Neural cell (in vitro differentiated cells): ENCODE measurements around the gene ATP5F1D. TPM values are rescaled to one million over a fixed set of nuclear protein-coding genes. Genes with fewer than 3 reads are reported as not detected.

Source experiments
- H2AFZ ChIP-seq: fragments of 200-600, 300-800 bp; sonication (generic), shearing (Covaris generic); 2 replicates; pipeline ENCODE4 v1.6.0; 2014; ENCODE audit warnings: low read depth, mild to moderate bottlenecking, antibody characterized with exemption, low read length, moderate library complexity
- H3F3A ChIP-seq: fragments of 200-600 bp; shearing (Covaris generic); 2 replicates; pipeline ENCODE4 v1.6.1; 2016; ENCODE audit warnings: mild to moderate bottlenecking, moderate library complexity, mixed read lengths, antibody characterized with exemption, low read length; ENCODE audit not compliant: insufficient read depth, poor library complexity, severe bottlenecking
- H3K27ac ChIP-seq: fragments of 200-600, 300-800 bp; sonication (generic), shearing (Covaris generic); 2 replicates; pipeline ENCODE4 v1.5.1; 2014; ENCODE audit warnings: mild to moderate bottlenecking, low read length, moderate library complexity
- H3K27me3 ChIP-seq: fragments of 300-800, 200-600 bp; sonication (generic), shearing (Covaris generic); 2 replicates; pipeline ENCODE4 v1.6.0; 2014; ENCODE audit warnings: mild to moderate bottlenecking, low read depth, low read length, moderate library complexity; ENCODE audit not compliant: insufficient read depth
- H3K36me3 ChIP-seq: fragments of 300-800, 200-600 bp; sonication (generic), shearing (Covaris generic); 2 replicates; pipeline ENCODE4 v1.5.1; 2014; ENCODE audit warnings: mild to moderate bottlenecking, antibody characterized with exemption, low read length, moderate library complexity; ENCODE audit not compliant: insufficient read depth
- H3K4me2 ChIP-seq: fragments of 300-800, 200-600 bp; sonication (generic), shearing (Covaris generic); 2 replicates; pipeline ENCODE4 v1.6.0; 2014; ENCODE audit warnings: mild to moderate bottlenecking, low read length
- H3K4me3 ChIP-seq: fragments of 300-800, 200-600 bp; sonication (generic), shearing (Covaris generic); 2 replicates; pipeline ENCODE4 v1.5.1; 2014; ENCODE audit warnings: mild to moderate bottlenecking, low read length, moderate library complexity
- H3K79me2 ChIP-seq: fragments of 200-600 bp; shearing (Covaris generic); replicated peaks from 2 replicates; pipeline ENCODE4 v1.6.0; 2014; ENCODE audit warnings: mild to moderate bottlenecking, low read length, moderate library complexity; ENCODE audit not compliant: insufficient read depth
- H3K9ac ChIP-seq: fragments of 300-800, 200-600 bp; sonication (generic), shearing (Covaris generic); 2 replicates; pipeline ENCODE4 v1.6.1; 2016; ENCODE audit warnings: mild to moderate bottlenecking, low read length, mixed read lengths
- H3K9me2 ChIP-seq: fragments of 200-600 bp; shearing (Covaris generic); 2 replicates; pipeline ENCODE4 v1.6.1; 2016; ENCODE audit warnings: mild to moderate bottlenecking, low read length, mixed read lengths; ENCODE audit not compliant: insufficient read depth
- H3K9me3 ChIP-seq: fragments of 200-600, 300-800 bp; sonication (generic), shearing (Covaris generic); 2 replicates; pipeline ENCODE4 v1.6.1; 2016; ENCODE audit warnings: mild to moderate bottlenecking, mixed run types, low read length, moderate library complexity, mixed read lengths
- H4K20me1 ChIP-seq: fragments of 200-600 bp; shearing (Covaris generic); 2 replicates; pipeline ENCODE4 v1.6.1; 2016; ENCODE audit warnings: mild to moderate bottlenecking, mixed run types; ENCODE audit not compliant: insufficient read depth
- EP300 ChIP-seq: fragments of 450-650 bp; conservative IDR thresholded peaks from 2 replicates; pipeline ENCODE4 v1.6.1; 2014; ENCODE audit warnings: antibody characterized with exemption, mild to moderate bottlenecking, moderate library complexity; ENCODE audit not compliant: poor library complexity, severe bottlenecking
- EZH2 ChIP-seq: fragments of 200-600, 300-800 bp; shearing (Covaris generic), sonication (generic); IDR thresholded peaks from 2 replicates; pipeline ENCODE4 v1.6.1; 2014; ENCODE audit warnings: antibody characterized with exemption, low read length, borderline replicate concordance, mild to moderate bottlenecking; ENCODE audit not compliant: insufficient read depth, poor library complexity, severe bottlenecking
- MXI1 ChIP-seq: fragments of 450-650 bp; conservative IDR thresholded peaks from 2 replicates; pipeline ENCODE4 v1.6.1; 2014; ENCODE audit warnings: antibody characterized with exemption, mild to moderate bottlenecking; ENCODE audit not compliant: poor library complexity, severe bottlenecking
- POLR2AphosphoS5 ChIP-seq: IDR thresholded peaks from 2 replicates; pipeline ENCODE4 v1.6.1; 2012
- RAD21 ChIP-seq: fragments of 450-650 bp; conservative IDR thresholded peaks from 2 replicates; pipeline ENCODE4 v1.6.1; 2014; ENCODE audit warnings: antibody characterized with exemption, mild to moderate bottlenecking, moderate library complexity
- SMC3 ChIP-seq: fragments of 450-650 bp; conservative IDR thresholded peaks from 2 replicates; pipeline ENCODE4 v1.6.1; 2014; ENCODE audit warnings: antibody characterized with exemption, mild to moderate bottlenecking, moderate library complexity; ENCODE audit not compliant: poor library complexity
- TAF1 ChIP-seq: IDR thresholded peaks from 2 replicates; pipeline ENCODE4 v1.6.1; 2012; ENCODE audit warnings: low read depth
- polyA plus RNA-seq: library from polyadenylated mRNA; depleted of rRNA; stranded (reverse); fragments of >200 nt; gene quantifications from 2 replicates; pipeline ENCODE4 v1.2.3, GENCODE V29; 2014
- TF ChIP-seq, protein P1 (sequence below): IDR thresholded peaks from 2 replicates; pipeline ENCODE4 v1.6.1; 2012; ENCODE audit warnings: borderline replicate concordance
- TF ChIP-seq, protein P2 (sequence below): fragments of 450-650 bp; IDR thresholded peaks from 2 replicates; pipeline ENCODE4 v1.5.1; 2014; ENCODE audit warnings: antibody characterized with exemption, mild to moderate bottlenecking, moderate library complexity; ENCODE audit not compliant: poor library complexity, severe bottlenecking

Gene ATP5F1D
- polyA plus RNA-seq, 1 donor from 2014 or later, result 47.8 TPM

GRCh38 chr19:1275976-1276627 lies 34.6 kb downstream of the ATP5F1D start:
- Histone ChIP-seq H3K4me2 (peak overlapping the region; percentile 84), H3F3A (no peaks in the 10 kb centered on the region), H3K27me3 (no peaks in the 10 kb centered on the region), H2AFZ (peak overlapping the region; percentile 37), H3K27ac (peak overlapping the region; percentile 93), H4K20me1 (peaks cover 5% of the 10 kb centered on the region), H3K36me3 (peaks cover 5% of the 10 kb centered on the region), H3K9me2 (no peaks in the 10 kb centered on the region), H3K9me3 (no peaks in the 10 kb centered on the region), H3K4me3 (peak overlapping the region; percentile 82), H3K9ac (peak overlapping the region; percentile 87), H3K79me2 (peaks cover 14% of the 10 kb centered on the region)
- no peak for TF ChIP-seq EZH2
- peak; percentile 88 for TF ChIP-seq POLR2AphosphoS5
- TF ChIP-seq, protein P1, sequence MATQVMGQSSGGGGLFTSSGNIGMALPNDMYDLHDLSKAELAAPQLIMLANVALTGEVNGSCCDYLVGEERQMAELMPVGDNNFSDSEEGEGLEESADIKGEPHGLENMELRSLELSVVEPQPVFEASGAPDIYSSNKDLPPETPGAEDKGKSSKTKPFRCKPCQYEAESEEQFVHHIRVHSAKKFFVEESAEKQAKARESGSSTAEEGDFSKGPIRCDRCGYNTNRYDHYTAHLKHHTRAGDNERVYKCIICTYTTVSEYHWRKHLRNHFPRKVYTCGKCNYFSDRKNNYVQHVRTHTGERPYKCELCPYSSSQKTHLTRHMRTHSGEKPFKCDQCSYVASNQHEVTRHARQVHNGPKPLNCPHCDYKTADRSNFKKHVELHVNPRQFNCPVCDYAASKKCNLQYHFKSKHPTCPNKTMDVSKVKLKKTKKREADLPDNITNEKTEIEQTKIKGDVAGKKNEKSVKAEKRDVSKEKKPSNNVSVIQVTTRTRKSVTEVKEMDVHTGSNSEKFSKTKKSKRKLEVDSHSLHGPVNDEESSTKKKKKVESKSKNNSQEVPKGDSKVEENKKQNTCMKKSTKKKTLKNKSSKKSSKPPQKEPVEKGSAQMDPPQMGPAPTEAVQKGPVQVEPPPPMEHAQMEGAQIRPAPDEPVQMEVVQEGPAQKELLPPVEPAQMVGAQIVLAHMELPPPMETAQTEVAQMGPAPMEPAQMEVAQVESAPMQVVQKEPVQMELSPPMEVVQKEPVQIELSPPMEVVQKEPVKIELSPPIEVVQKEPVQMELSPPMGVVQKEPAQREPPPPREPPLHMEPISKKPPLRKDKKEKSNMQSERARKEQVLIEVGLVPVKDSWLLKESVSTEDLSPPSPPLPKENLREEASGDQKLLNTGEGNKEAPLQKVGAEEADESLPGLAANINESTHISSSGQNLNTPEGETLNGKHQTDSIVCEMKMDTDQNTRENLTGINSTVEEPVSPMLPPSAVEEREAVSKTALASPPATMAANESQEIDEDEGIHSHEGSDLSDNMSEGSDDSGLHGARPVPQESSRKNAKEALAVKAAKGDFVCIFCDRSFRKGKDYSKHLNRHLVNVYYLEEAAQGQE, result peak; percentile 58

DNA sequence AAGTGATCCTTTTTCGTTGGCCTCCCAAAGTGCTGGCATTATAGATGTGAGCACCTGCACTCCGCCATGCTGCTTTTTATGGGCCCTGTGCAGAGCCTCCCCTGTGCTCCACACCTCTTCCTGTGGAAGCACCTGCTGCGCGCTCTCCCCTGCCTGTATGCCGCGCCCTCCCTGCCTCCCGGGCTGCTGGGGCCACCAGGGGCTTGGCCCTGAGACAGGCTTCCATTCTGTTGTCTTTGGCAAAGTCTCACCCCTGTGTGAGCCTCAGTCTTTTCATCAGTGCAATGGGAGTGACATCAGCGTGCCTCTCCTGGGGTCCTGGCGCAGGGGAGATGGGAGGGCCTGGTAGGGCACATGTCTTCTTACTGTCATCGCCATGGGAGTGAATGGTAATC lies 35.1 kb downstream of the ATP5F1D start:
- H3K27ac ChIP-seq, result peak overlapping the region; percentile 93
- H2AFZ ChIP-seq, result no peak overlapping the region
- H3K79me2 ChIP-seq, result peaks cover 9% of the 10 kb centered on the region
- H4K20me1 ChIP-seq, result peaks cover 3% of the 10 kb centered on the region
- H3K36me3 ChIP-seq, result peaks cover 5% of the 10 kb centered on the region
- H3K4me3 ChIP-seq, result peak overlapping the region; percentile 82
- H3K27me3 ChIP-seq, result no peaks in the 10 kb centered on the region
- TF ChIP-seq RAD21 (no peak), EZH2 (no peak), SMC3 (no peak), EP300 (no peak), MXI1 (no peak), POLR2AphosphoS5 (no peak), TAF1 (no peak)
- TF ChIP-seq, protein P1, result no peak
- TF ChIP-seq, protein P2, sequence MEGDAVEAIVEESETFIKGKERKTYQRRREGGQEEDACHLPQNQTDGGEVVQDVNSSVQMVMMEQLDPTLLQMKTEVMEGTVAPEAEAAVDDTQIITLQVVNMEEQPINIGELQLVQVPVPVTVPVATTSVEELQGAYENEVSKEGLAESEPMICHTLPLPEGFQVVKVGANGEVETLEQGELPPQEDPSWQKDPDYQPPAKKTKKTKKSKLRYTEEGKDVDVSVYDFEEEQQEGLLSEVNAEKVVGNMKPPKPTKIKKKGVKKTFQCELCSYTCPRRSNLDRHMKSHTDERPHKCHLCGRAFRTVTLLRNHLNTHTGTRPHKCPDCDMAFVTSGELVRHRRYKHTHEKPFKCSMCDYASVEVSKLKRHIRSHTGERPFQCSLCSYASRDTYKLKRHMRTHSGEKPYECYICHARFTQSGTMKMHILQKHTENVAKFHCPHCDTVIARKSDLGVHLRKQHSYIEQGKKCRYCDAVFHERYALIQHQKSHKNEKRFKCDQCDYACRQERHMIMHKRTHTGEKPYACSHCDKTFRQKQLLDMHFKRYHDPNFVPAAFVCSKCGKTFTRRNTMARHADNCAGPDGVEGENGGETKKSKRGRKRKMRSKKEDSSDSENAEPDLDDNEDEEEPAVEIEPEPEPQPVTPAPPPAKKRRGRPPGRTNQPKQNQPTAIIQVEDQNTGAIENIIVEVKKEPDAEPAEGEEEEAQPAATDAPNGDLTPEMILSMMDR, result no peak
- peak overlapping the region; percentile 87 for H3K9ac ChIP-seq
- peak overlapping the region; percentile 84 for H3K4me2 ChIP-seq
- H3F3A ChIP-seq, result no peaks in the 10 kb centered on the region
- no peaks in the 10 kb centered on the region for H3K9me2 ChIP-seq
- no peaks in the 10 kb centered on the region for H3K9me3 ChIP-seq
